Stomach (tissue), 4 donors: ENCODE data around the gene IREB2.

ENCODE experiments used
- EP300 ChIP-seq: sonication (generic); formaldehyde crosslinking; IDR thresholded peaks from one replicate; pipeline ENCODE4 v1.6.1; 2017; ENCODE audit warnings: antibody characterized with exemption
- POLR2A ChIP-seq, 4 donors: fragments of 450-650 bp; IDR thresholded peaks; one replicate each; pipeline ENCODE4 v1.6.1; 2016; ENCODE audit warnings: antibody characterized with exemption in 4 of 4, control low read depth in 2 of 4, mild to moderate bottlenecking in 1 of 4, moderate library complexity in 1 of 4
- POLR2AphosphoS5 ChIP-seq, 3 donors: sonication (generic); formaldehyde crosslinking; IDR thresholded peaks; one replicate each; pipeline ENCODE4 v1.6.1; 2016; ENCODE audit warnings: antibody characterized with exemption in 3 of 3
- TF ChIP-seq, protein P1 (sequence below), 7 experiments: fragments of 450-650 bp in 4 of 7; fragments of 200-600 bp in 3 of 7; sonication (generic) in 3 of 7; IDR thresholded peaks; one replicate each; pipeline ENCODE4 v1.5.1; 2016 to 2019; ENCODE audit warnings: antibody characterized with exemption in 7 of 7, control low read depth in 2 of 7, mild to moderate bottlenecking in 1 of 7

- TF ChIP-seq, protein P1, sequence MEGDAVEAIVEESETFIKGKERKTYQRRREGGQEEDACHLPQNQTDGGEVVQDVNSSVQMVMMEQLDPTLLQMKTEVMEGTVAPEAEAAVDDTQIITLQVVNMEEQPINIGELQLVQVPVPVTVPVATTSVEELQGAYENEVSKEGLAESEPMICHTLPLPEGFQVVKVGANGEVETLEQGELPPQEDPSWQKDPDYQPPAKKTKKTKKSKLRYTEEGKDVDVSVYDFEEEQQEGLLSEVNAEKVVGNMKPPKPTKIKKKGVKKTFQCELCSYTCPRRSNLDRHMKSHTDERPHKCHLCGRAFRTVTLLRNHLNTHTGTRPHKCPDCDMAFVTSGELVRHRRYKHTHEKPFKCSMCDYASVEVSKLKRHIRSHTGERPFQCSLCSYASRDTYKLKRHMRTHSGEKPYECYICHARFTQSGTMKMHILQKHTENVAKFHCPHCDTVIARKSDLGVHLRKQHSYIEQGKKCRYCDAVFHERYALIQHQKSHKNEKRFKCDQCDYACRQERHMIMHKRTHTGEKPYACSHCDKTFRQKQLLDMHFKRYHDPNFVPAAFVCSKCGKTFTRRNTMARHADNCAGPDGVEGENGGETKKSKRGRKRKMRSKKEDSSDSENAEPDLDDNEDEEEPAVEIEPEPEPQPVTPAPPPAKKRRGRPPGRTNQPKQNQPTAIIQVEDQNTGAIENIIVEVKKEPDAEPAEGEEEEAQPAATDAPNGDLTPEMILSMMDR (IDR thresholded peaks at IDR 0.05), result no peak
- TF ChIP-seq POLR2AphosphoS5 (IDR thresholded peaks at IDR 0.05) (no peak), EP300 (no peak), POLR2A (IDR thresholded peaks at IDR 0.05) (no peak)
These were observed 19.3 kb upstream of the IREB2 start for GRCh38 chr15:78418686-78419085.
